ENCODE data around the gene BPIFB1.

The BPIFB1 gene

GRCh38 chr20:33332905-33333456 lies 50.0 kb downstream of the BPIFB1 start:
- no peak for DNase-seq

DNA sequence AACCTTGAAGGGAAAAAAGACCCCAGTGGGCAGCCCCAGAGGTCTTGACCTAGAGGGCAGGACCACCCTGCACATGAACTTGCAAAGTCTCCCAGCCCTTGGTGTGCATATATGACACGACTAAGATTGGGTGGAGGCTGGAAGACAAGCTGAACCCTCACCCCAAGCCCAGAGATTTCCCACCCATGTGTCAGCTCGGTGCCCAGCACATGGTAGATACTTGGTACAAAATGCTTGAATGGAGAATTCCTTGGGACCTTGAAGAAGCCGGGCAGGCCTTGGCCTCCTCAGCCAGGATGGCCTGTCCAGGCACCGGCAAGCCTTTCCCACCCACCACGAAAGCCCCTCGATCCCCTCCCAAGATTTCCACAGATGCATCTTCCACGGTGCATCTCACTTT lies 50.6 kb downstream of the BPIFB1 start:
- DNase-seq: no peak

DNA sequence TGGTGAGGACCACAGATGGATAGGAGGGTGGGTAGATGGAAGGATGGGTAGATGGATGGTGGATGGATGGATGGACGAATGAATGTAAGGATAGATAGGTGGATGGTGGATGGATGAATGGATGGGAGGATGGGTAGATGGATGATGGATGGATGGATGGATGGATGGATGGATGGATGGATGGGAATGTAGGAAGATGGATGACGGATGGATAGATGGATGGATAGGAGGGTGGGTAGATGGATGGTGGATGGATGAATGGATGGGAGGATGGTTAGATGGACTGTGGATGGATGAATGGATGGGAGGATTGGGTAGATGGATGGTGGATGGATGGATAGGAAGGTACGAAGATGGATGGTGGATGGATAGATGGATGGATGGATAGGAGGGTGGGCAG lies 51.1 kb downstream of the BPIFB1 start:
- no peak for DNase-seq

- DNase-seq: no peak
Observed at GRCh38 chr20:33336375-33336774, 53.4 kb downstream of the BPIFB1 start.

- no peak for DNase-seq
Observed at GRCh38 chr20:33337119-33337518, 54.1 kb downstream of the BPIFB1 start.

DNA sequence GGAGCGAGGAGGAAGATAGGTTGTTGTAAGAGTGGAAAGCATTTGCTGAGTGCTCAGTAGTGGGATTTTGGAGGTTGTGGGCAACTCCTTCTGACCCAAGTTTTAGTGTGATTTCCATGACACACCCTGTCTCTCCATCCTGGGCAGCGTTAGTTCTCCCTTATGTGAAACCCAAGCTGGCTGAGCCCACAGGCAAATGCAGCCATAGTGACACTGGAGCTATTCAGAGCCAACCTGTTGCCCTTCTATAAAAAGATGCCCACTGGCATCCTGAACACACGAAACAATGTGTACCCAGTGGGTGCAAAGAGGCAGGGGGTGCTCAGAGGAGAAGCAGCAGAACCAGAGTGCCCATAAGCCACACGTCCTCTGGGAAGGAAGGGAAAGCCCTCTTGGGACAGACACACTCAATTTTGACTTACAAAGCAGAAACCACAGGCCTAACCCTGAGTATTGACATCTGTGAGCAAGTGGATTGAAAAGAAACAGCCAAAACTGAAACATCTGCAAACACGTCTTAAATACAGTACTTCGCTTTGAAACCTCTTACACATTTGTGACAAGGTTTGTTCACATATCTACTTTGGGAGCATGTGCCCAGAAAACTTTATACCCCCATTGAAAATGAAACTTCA lies 54.6 kb downstream of the BPIFB1 start:
- no peak for DNase-seq

GRCh38 chr20:33338467-33339258 lies 55.6 kb downstream of the BPIFB1 start:
- no peak for DNase-seq

GRCh38 chr20:33339515-33340058 lies 56.6 kb downstream of the BPIFB1 start:
- DNase-seq: no peak

DNA sequence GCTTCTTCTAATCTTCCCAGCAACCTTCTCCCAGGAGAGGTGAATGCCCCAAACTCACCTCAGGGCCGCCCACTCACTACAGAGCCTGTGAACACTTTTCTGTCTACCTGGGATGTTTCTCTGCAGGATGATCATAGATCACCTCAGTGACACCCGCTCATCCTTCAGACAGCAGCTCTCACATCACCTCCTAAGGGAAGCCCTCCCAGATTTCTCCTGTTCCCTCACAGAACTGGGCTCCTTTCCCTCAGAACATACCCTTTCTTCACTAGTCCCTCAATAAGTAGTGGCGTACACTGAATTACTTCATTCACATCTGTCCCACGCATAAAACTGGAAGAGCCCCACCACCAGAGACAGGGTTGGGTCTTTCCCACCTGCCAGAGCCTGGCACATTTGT lies 60.5 kb downstream of the BPIFB1 start:
- no peak for DNase-seq

DNA sequence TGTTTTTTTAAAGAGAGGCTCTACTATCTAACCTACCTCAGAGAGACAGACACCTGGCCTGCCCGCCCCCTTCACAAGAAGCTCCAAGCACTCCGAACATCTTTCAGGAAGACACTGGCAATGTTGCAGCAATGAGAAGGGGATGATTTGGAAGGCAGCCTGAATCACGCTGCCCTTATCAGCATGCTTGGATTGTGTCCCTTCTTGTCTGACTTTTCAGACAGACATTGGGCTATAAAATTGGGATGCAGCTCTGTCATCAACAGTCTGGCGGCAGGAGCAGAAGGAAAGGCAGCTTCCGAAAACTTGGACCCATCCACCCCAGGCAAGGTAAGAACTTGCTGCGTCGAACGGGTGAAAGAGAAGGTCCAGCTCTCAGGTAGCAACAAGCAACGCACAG lies 62.3 kb downstream of the BPIFB1 start:
- no peak for DNase-seq

DNA sequence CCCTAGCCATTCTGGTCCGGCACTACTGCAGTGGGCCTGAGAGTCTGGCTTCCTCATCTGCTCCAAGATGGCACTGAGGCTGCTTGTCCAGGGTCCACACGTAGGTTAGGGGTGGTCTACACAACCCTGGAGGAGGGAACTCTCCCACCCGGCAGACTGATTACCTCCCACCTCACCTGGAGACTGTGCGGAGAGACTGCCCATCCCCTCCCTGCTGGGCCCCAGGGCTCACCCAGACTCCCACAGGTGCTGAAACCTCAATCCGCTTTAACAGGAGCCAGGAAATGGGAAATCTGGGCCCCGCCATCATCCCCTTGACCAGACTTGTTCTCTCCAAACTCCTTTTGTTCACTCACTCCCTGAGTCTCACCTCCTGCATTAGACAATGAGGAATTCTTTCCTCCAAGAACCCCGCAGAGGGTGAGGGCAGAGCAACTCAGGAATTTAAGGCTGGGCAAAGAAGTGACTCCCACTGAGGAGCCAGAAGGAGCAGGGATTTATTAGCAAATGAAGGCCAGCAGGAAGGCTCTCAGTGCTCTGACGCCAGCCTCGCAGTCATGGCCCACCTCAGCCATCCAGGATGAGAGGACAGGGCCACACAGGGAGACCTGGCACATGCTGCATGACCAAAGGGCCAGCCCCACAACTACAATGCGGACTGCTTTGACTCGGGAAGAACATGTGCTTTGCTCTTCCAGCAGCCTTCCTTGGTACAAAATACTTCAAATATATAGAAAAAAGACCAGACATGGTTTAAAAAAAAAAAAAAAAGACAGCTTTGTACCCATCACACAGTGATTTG lies 65.3 kb downstream of the BPIFB1 start:
- DNase-seq: no peak

- no peak for DNase-seq
Observed at GRCh38 chr20:33349493-33349892, 66.5 kb downstream of the BPIFB1 start.

DNA sequence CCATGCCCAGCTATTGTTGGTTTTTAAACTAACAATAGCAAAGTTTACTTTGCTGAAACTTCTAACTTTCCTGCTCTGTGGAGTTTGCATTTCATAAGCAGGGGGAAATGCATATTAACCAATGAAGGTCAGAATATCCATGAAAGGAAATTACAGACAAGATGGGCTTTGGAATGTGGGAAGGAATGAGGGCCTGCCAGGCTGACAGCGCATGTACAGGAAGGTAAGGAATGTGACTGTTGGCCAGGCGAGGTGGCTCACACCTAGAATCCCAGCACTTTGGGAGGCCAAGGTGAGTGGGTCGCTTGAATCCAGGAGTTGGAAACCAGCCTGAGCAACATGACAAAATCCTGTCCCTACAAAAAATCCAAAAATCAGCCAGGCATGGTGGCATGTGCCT lies 68.7 kb downstream of the BPIFB1 start:
- DNase-seq: no peak

DNA sequence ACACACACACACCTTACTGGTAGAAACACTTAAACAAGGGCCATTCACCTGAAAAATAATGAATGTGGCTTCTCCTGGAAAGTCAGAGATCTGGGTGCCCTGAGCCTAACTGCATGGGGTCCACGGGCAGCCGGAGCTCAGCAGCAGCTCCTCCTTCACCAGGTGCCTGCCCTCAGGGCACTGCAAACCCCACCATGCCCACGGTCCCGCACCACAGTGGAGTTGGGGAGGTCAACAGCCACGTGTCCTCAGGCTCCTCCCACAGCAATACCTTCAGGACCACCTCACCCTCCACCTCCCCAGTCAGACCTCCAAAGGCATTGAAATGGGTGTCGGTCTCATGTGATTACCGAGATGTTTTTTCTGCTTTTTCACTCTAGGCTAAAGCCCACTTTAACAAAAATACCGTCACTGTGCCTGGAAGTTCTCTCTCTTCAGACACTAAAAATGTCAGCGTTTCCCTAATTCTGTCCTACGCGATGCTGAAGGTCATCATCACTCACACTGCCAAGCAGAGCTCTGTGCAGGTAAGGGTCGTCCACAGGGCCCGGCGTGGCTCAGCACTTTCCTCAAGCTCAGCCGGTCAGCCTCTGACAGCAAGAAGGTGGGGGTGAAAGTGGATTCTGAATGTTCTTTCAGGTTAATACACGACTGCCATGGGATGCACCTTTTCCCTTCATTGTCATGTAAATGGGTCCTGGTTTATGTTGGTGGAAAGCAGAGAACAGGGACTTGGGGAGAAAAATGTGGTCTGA lies 69.4 kb downstream of the BPIFB1 start:
- DNase-seq: no peak

- no peak for DNase-seq
Observed at GRCh38 chr20:33353013-33353402, 70.0 kb downstream of the BPIFB1 start.
